Thyroid gland (tissue), 4 donors: Measurements from ENCODE around the gene ZXDC. TPM values are rescaled to one million over a fixed set of nuclear protein-coding genes. Genes with fewer than 3 reads are reported as not detected.

Source experiments
- DNase-seq, 2 donors: peaks; one replicate each; pipeline ENCODE4 v3.0.0-alpha.2; 2019
- H3K27ac ChIP-seq, 3 donors: fragments of 200-600 bp; sonication (generic); 1 replicate in 2 of 3; 2 replicates in 1 of 3; pipeline ENCODE4 v1.5.1; 2016 to 2019; ENCODE audit warnings: mild to moderate bottlenecking in 1 of 3, moderate library complexity in 1 of 3
- H3K27me3 ChIP-seq: fragments of 200-600 bp; sonication (generic); one replicate; pipeline ENCODE4 v1.5.1; 2019
- H3K36me3 ChIP-seq, 2 donors: fragments of 200-600 bp; sonication (generic); one replicate each; pipeline ENCODE4 v1.5.1; 2016 to 2019
- H3K4me1 ChIP-seq, 2 donors: fragments of 200-600 bp; sonication (generic); one replicate each; pipeline ENCODE4 v1.5.1; 2017 to 2019
- H3K4me3 ChIP-seq, 3 donors: fragments of 200-600 bp; sonication (generic); replicated peaks in 1 of 3; 1 replicate in 2 of 3; 2 replicates in 1 of 3; pipeline ENCODE4 v1.5.1; 2016; ENCODE audit warnings: mild to moderate bottlenecking in 1 of 3
- H3K9me3 ChIP-seq: fragments of 200-600 bp; sonication (generic); one replicate; pipeline ENCODE4 v1.5.1; 2017
- CTCF ChIP-seq, 6 experiments: fragments of 200-600 bp in 3 of 6; fragments of 450-650 bp in 3 of 6; sonication (generic) in 3 of 6; IDR thresholded peaks; one replicate each; pipeline ENCODE4 v1.5.1; 2016 to 2019; ENCODE audit warnings: antibody characterized with exemption in 6 of 6, mild to moderate bottlenecking in 2 of 6, inconsistent platforms in 1 of 6, moderate library complexity in 1 of 6
- POLR2A ChIP-seq, 2 donors: fragments of 450-650 bp; IDR thresholded peaks; one replicate each; pipeline ENCODE4 v1.6.1; 2017; ENCODE audit warnings: antibody characterized with exemption in 2 of 2, mild to moderate bottlenecking in 2 of 2, moderate library complexity in 1 of 2
- WGBS, 2 donors: methylation state at CpG; one replicate each; pipeline ENCODE4 v1.1.5; 2017; 5-methylcytosine and 5-hydroxymethylcytosine counted together
- intact Hi-C: fragments of 100-400 bp; cut with DNase I; formaldehyde crosslinking; loops from one replicate; pipeline ENCODE4 v1.15.1; 2023
- total RNA-seq, 4 donors: library from RNA; depleted of rRNA; stranded (reverse); fragments of >200 nt; gene quantifications; one replicate each; pipeline ENCODE4 v1.2.3, GENCODE V29; 2016

Gene ZXDC
- total RNA-seq, 4 donors from 2014 or later: 51.5 to 96.8 (median 57.4) TPM

GRCh38 chr3:126502656-126503055, 27.0 kb upstream of the ZXDC start:
- Histone ChIP-seq H3K27me3 (no peaks in the 10 kb centered on the region), H3K9me3 (no peaks in the 10 kb centered on the region), H3K4me3 (no peak overlapping the region), H3K27ac (no peak overlapping the region), H3K4me1 (no peaks in the 10 kb centered on the region), H3K36me3 (no peaks in the 10 kb centered on the region)
- intact Hi-C loops: no loop called here
- 96 to 97% methylated on average over 1 of the region's 1 CpG for WGBS, 2 donors
- no peak for TF ChIP-seq CTCF (IDR thresholded peaks at IDR 0.05)
- TF ChIP-seq POLR2A (IDR thresholded peaks at IDR 0.05): no peak
- DNase-seq: no peak

GRCh38 chr3:126501736-126502135, 26.0 kb upstream of the ZXDC start:
- TF ChIP-seq CTCF (IDR thresholded peaks at IDR 0.05): no peak
- no peak for TF ChIP-seq POLR2A (IDR thresholded peaks at IDR 0.05)
- WGBS, 2 donors: 38 to 43% methylated on average over 7 of the region's 7 CpGs
- peak; percentile 19 to 46 for DNase-seq
- Histone ChIP-seq H3K9me3 (no peaks in the 10 kb centered on the region), H3K4me3 (no peak overlapping the region), H3K27ac (no peak overlapping the region), H3K36me3 (no peaks in the 10 kb centered on the region), H3K27me3 (no peaks in the 10 kb centered on the region), H3K4me1 (no peaks in the 10 kb centered on the region)
- intact Hi-C loops: no loop called here

GRCh38 chr3:126501054-126501453, 25.4 kb upstream of the ZXDC start:
- no peak for DNase-seq
- intact Hi-C loops: no loop called here
- Histone ChIP-seq H3K9me3 (no peaks in the 10 kb centered on the region), H3K36me3 (no peaks in the 10 kb centered on the region), H3K4me1 (no peaks in the 10 kb centered on the region), H3K27me3 (no peaks in the 10 kb centered on the region), H3K4me3 (no peak overlapping the region), H3K27ac (no peak overlapping the region)
- no peak for TF ChIP-seq POLR2A (IDR thresholded peaks at IDR 0.05)
- TF ChIP-seq CTCF (IDR thresholded peaks at IDR 0.05): no peak
- WGBS, 2 donors: 74 to 75% methylated on average over 3 to 5 of the region's 5 CpGs

- Histone ChIP-seq H3K4me1 (no peaks in the 10 kb centered on the region), H3K36me3 (no peaks in the 10 kb centered on the region), H3K9me3 (no peaks in the 10 kb centered on the region), H3K27ac (no peak overlapping the region), H3K4me3 (no peak overlapping the region), H3K27me3 (no peaks in the 10 kb centered on the region)
- intact Hi-C loops: no loop called here
- TF ChIP-seq CTCF (IDR thresholded peaks at IDR 0.05): no peak
- TF ChIP-seq POLR2A (IDR thresholded peaks at IDR 0.05): no peak
- WGBS, 2 donors: 86 to 91% methylated on average over 5 to 7 of the region's 7 CpGs
- DNase-seq: no peak
Observed at GRCh38 chr3:126500016-126500415, 24.3 kb upstream of the ZXDC start.

- Histone ChIP-seq H3K27me3 (no peaks in the 10 kb centered on the region), H3K36me3 (no peaks in the 10 kb centered on the region), H3K4me1 (no peaks in the 10 kb centered on the region), H3K27ac (no peak overlapping the region), H3K9me3 (no peaks in the 10 kb centered on the region), H3K4me3 (no peak overlapping the region)
- WGBS, 2 donors: 97% methylated on average over 6 to 9 of the region's 9 CpGs
- DNase-seq: no peak
- TF ChIP-seq POLR2A (IDR thresholded peaks at IDR 0.05) (no peak), CTCF (IDR thresholded peaks at IDR 0.05) (no peak)
- intact Hi-C loops: no loop called here
Observed at GRCh38 chr3:126499401-126499800, 23.7 kb upstream of the ZXDC start.
